ENCODE results near the gene LARP4. TPM values are rescaled to one million over a fixed set of nuclear protein-coding genes. Genes with fewer than 3 reads are reported as not detected.

LARP4 gene
- total and polyA plus RNA-seq, 2 experiments from 2014 or later, result 59.1 to 88.8 TPM

DNA sequence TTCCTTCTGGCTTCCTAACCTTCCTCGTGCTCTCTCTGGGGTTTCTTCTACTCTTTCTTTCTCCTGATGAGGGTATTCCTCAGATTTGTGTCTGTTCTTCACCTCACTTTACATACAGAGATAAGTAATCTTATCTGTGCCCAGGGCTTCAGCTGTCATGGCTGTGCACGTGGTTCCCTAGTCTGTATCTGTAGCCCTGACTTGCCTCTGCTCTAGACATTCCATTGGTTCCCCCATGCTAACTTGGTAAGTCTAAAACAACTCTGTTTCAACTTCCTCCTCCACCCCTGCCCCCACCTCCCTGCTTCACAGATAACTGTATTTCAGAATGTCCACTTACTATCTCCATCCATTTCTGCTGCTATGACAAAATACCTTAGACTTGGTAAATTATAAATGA is 114.9 kb downstream of the LARP4 start:
- H3K27me3 ChIP-seq (ENCODE audit: insufficient read depth), result no peaks in the 10 kb centered on the region
- H3K9me2 ChIP-seq (ENCODE audit: insufficient read depth), result peaks cover 5% of the 10 kb centered on the region; the same call in 1 of the 2 replicates
- H3K27me3 Mint-ChIP-seq (ENCODE audit: insufficient read depth, low read depth, poor library complexity), result peaks cover 2% of the 10 kb centered on the region
- no peaks in the 10 kb centered on the region for H3K9me3 Mint-ChIP-seq
- TF ChIP-seq ZNF114 (CRISPR knock-in tag; IDR thresholded peaks at IDR 0.05), result no peak
- TF ChIP-seq CREB1 (CRISPR knock-in tag; IDR thresholded peaks at IDR 0.05; ENCODE audit: low read depth), result no peak
- H3K4me2 ChIP-seq, result no peak overlapping the region
- no peak overlapping the region for H2AFZ ChIP-seq
- no peak for DNase-seq (ENCODE audit: low spot score)
- H3K4me1 Mint-ChIP-seq, result peaks cover 2% of the 10 kb centered on the region; the same call in 1 of the 3 replicates
- peaks cover 29% of the 10 kb centered on the region for H4K20me1 ChIP-seq (replicated peaks; ENCODE audit: insufficient read depth)
- no peak overlapping the region for H3K27ac ChIP-seq (ENCODE audit: low read depth)
- H3K36me3 ChIP-seq (ENCODE audit: insufficient read depth), result no peaks in the 10 kb centered on the region
- no peak for ATAC-seq
- H3F3A ChIP-seq (replicated peaks; ENCODE audit: low read depth), result no peaks in the 10 kb centered on the region
- peaks cover 7% of the 10 kb centered on the region; the same call in 1 of the 2 replicates for H3K4me1 ChIP-seq (ENCODE audit: insufficient read depth)
- no peak overlapping the region for H3K4me3 Mint-ChIP-seq
- no peak overlapping the region for H3K27ac Mint-ChIP-seq
- no peak overlapping the region for H3K4me3 ChIP-seq
- H3K36me3 Mint-ChIP-seq (ENCODE audit: low read depth), result peaks cover 3% of the 10 kb centered on the region; the same call in 1 of the 3 replicates
- H3K79me2 ChIP-seq (replicated peaks; ENCODE audit: insufficient read depth), result peaks cover 99% of the 10 kb centered on the region

DNA sequence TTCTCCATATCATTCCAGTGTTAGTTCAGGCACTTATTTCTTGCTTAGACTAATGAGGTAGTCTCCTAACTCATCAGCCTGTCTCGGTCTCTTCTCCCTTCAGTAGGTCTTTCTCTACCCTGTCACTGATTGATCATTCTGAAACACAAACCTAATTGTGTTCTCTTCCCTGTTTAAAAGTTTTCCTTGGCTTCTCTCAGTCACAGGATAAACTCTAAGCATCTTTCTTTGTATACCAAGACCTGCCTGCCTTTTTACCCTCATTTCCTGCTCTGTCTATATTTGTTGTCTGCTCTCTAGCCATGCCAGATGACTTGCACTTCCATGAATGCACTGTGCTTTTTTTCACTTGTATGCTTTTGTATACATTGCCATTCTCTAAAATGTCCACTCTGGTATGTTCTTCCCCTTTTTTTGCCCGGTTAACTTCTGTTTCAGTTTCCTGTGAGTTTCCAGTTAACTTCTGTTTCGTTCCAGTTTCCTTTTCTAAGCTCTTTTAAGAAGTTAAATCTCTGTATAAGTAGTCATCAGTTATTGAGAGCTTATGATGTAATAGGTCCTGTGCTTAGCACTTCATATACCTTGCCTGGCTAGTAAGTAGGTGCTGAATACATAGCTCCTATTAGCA is 116.8 kb downstream of the LARP4 start:
- DNase-seq (ENCODE audit: low spot score) (no peak), ATAC-seq (no peak)
- H3K36me3 Mint-ChIP-seq (ENCODE audit: low read depth), result peaks cover 4% of the 10 kb centered on the region; the same call in 2 of the 3 replicates
- Histone ChIP-seq H3K9me2 (ENCODE audit: insufficient read depth) (peaks cover 5% of the 10 kb centered on the region; the same call in 1 of the 2 replicates), H3K36me3 (ENCODE audit: insufficient read depth) (no peaks in the 10 kb centered on the region), H4K20me1 (replicated peaks; ENCODE audit: insufficient read depth) (peaks cover 25% of the 10 kb centered on the region), H3K27me3 (ENCODE audit: insufficient read depth) (no peaks in the 10 kb centered on the region), H3K4me1 (ENCODE audit: insufficient read depth) (peaks cover 7% of the 10 kb centered on the region; the same call in 1 of the 2 replicates), H3K4me2 (no peak overlapping the region), H3K79me2 (replicated peaks; ENCODE audit: insufficient read depth) (peaks cover 98% of the 10 kb centered on the region), H3K27ac (ENCODE audit: low read depth) (peak overlapping the region; percentile 61; the same call in 1 of the 2 replicates), H3F3A (replicated peaks; ENCODE audit: low read depth) (no peaks in the 10 kb centered on the region), H2AFZ (no peak overlapping the region), H3K4me3 (no peak overlapping the region)
- no peaks in the 10 kb centered on the region for H3K9me3 Mint-ChIP-seq
- no peak overlapping the region for H3K27ac Mint-ChIP-seq
- peaks cover under 1% of the 10 kb centered on the region for H3K27me3 Mint-ChIP-seq (ENCODE audit: insufficient read depth, low read depth, poor library complexity)
- TF ChIP-seq, protein P1, sequence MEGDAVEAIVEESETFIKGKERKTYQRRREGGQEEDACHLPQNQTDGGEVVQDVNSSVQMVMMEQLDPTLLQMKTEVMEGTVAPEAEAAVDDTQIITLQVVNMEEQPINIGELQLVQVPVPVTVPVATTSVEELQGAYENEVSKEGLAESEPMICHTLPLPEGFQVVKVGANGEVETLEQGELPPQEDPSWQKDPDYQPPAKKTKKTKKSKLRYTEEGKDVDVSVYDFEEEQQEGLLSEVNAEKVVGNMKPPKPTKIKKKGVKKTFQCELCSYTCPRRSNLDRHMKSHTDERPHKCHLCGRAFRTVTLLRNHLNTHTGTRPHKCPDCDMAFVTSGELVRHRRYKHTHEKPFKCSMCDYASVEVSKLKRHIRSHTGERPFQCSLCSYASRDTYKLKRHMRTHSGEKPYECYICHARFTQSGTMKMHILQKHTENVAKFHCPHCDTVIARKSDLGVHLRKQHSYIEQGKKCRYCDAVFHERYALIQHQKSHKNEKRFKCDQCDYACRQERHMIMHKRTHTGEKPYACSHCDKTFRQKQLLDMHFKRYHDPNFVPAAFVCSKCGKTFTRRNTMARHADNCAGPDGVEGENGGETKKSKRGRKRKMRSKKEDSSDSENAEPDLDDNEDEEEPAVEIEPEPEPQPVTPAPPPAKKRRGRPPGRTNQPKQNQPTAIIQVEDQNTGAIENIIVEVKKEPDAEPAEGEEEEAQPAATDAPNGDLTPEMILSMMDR (conservative IDR thresholded peaks at IDR 0.05; ENCODE audit: low read depth in 2 of 2), result no peak
- TF ChIP-seq ZNF331 (CRISPR knock-in tag; IDR thresholded peaks at IDR 0.05; ENCODE audit: low read depth), result no peak
- TF ChIP-seq ZNF114 (CRISPR knock-in tag; IDR thresholded peaks at IDR 0.05), result no peak
- no peak for TF ChIP-seq NANOG (IDR thresholded peaks at IDR 0.05; ENCODE audit: borderline replicate concordance)
- TF ChIP-seq EZH2 (IDR thresholded peaks at IDR 0.05; ENCODE audit: low read depth, unreplicated experiment), result no peak
- TF ChIP-seq POLR2AphosphoS5 (IDR thresholded peaks at IDR 0.05; ENCODE audit: low read depth), result no peak
- peaks cover 2% of the 10 kb centered on the region; the same call in 1 of the 3 replicates for H3K4me1 Mint-ChIP-seq
- H3K4me3 Mint-ChIP-seq, result no peak overlapping the region

DNA sequence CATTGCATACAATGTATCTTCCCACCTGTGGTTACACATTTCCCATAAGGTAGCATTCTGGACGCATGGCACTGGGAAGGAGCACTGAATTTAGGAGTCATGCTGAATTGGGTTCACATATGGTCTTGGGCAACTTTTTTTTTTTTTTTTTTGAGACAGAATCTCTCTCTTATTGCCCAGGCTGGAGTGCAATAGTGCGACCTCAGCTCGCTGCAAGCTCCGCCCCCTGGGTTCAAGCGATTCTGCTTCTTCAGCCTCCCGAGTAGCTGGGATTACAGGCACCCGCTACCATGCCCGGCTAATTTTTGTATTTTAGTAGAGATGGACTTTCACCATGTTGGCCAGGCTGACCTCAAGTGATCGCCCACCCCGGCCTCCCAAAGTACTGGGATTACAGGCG is 117.4 kb downstream of the LARP4 start:
- Mint-ChIP-seq H3K4me1 (peaks cover 2% of the 10 kb centered on the region; the same call in 1 of the 3 replicates), H3K9me3 (no peaks in the 10 kb centered on the region), H3K27me3 (ENCODE audit: insufficient read depth, low read depth, poor library complexity) (no peaks in the 10 kb centered on the region), H3K36me3 (ENCODE audit: low read depth) (peaks cover 6% of the 10 kb centered on the region), H3K27ac (no peak overlapping the region), H3K4me3 (no peak overlapping the region)
- ATAC-seq (no peak), DNase-seq (ENCODE audit: low spot score) (no peak)
- no peak overlapping the region for H3K4me3 ChIP-seq
- H3K27ac ChIP-seq (ENCODE audit: low read depth), result no peak overlapping the region
- peaks cover 5% of the 10 kb centered on the region; the same call in 1 of the 2 replicates for H3K9me2 ChIP-seq (ENCODE audit: insufficient read depth)
- no peak overlapping the region for H2AFZ ChIP-seq
- H3K4me2 ChIP-seq, result no peak overlapping the region
- peaks cover 24% of the 10 kb centered on the region for H4K20me1 ChIP-seq (replicated peaks; ENCODE audit: insufficient read depth)
- no peaks in the 10 kb centered on the region for H3F3A ChIP-seq (replicated peaks; ENCODE audit: low read depth)
- no peaks in the 10 kb centered on the region for H3K36me3 ChIP-seq (ENCODE audit: insufficient read depth)
- no peaks in the 10 kb centered on the region for H3K27me3 ChIP-seq (ENCODE audit: insufficient read depth)
- peaks cover 97% of the 10 kb centered on the region for H3K79me2 ChIP-seq (replicated peaks; ENCODE audit: insufficient read depth)
- peaks cover 7% of the 10 kb centered on the region; the same call in 1 of the 2 replicates for H3K4me1 ChIP-seq (ENCODE audit: insufficient read depth)
- TF ChIP-seq NANOG (IDR thresholded peaks at IDR 0.05; ENCODE audit: borderline replicate concordance), result no peak
- no peak for TF ChIP-seq EZH2phosphoT487 (IDR thresholded peaks at IDR 0.05; ENCODE audit: unreplicated experiment)
- TF ChIP-seq JUNB (IDR thresholded peaks at IDR 0.05; ENCODE audit: unreplicated experiment), result no peak
- TF ChIP-seq EZH2 (IDR thresholded peaks at IDR 0.05; ENCODE audit: low read depth, unreplicated experiment), result no peak
- TF ChIP-seq STAT1 (IDR thresholded peaks at IDR 0.05; ENCODE audit: unreplicated experiment), result no peak
- TF ChIP-seq, protein P1 (conservative IDR thresholded peaks at IDR 0.05; ENCODE audit: low read depth in 2 of 2), result no peak
- TF ChIP-seq ZNF331 (CRISPR knock-in tag; IDR thresholded peaks at IDR 0.05; ENCODE audit: low read depth), result no peak
- TF ChIP-seq POLR2AphosphoS5 (IDR thresholded peaks at IDR 0.05; ENCODE audit: low read depth), result no peak
- TF ChIP-seq CREB1 (CRISPR knock-in tag; IDR thresholded peaks at IDR 0.05; ENCODE audit: low read depth), result no peak
